Measurements from ENCODE around the gene TMEM87A.

The TMEM87A gene

DNA sequence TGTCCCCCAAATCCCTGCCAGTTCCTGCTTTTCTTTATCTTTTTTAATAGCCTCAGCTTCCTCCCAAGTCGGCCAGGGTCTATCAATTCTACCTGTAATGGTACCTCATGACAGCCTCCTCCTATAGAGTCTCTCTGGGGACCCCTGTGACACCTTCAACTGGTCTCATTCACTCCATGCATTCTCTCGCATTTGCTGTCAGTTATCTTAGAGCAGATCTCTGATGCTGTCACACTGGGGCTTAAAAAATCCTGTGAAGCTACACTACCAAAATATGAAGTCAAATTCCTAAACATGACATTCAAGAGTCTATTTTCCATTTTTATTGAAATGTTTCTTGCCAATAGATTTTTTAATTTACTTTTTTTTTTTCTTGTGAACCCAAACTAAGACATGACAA, 70.6 kb downstream of the TMEM87A start:
- no peak for DNase-seq (ENCODE audit: low spot score)

DNA sequence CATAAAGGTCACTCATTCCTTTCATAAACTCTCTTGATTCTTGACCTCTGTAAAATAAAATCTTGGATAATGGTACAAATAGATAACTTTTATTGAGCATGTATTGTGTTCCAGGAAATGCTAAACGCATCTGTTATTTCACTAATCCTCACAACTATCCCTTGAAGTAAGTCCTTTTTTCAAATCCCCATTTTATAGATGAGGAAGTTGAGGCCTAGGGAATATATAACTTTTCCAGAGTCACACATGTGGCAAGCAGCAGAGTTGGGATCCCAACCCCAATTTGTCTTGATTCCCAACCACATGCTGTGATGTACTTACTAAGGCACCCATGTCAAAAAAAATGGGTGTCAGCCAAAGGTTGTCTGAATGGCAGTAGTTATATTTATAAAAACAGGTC, 71.4 kb downstream of the TMEM87A start:
- DNase-seq (ENCODE audit: low spot score), result no peak

DNA sequence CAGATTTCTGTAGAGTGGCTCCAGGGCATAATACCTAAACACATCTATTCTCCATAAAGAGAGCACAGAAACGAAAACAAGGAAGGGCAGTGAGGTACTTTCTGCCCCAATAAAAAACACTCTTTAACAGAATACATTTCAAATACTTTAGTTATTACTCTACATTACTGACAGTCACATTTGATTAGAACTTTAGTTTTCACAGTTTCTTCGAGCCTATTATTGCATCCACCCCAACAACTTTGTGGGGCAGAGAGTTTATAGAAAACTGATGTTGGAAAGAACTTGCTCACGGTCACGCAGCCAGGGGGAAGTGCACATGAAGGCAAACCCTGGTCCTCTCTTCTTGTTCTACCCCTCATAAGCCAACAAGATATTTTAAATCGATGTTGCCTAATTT, 74.1 kb downstream of the TMEM87A start:
- no peak for DNase-seq (ENCODE audit: low spot score)

DNA sequence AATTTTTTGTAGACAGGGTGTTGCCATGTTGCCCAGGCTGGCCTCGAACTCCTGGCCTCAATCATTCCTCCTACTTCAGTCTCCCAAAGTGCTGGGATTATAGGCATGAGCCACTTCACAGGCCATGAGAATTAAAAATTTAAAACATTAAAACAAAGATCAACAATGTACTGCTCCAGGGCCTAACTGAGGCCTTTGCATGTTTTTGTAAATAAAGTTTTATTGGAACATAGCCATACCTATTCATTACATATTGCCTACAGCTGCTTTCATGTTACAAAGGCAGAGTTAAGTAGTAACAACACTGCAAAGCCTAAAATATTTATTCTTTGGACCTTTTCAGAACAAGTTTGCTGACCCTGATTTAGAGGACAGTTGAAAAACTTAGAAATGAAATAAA, 74.7 kb downstream of the TMEM87A start:
- no peak for DNase-seq (ENCODE audit: low spot score)

DNA sequence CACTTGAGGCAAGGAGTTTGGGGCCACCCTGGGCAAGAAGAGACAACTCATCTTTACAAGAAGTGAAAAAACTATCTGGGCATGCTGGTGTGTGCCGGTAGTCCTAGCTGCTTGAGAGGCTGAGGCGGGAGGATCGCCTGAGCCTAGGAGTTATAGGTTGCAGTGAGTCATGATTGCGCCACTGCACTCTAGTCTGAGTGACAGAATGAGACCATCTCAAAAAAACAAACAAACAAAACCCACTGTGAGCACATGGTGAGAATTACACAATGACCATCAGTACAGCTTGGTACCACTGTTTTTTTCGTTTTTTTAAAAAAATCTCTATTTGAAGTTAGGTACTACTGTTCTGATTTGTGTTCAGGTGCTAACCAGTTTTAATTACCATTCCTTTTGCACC, 78.7 kb downstream of the TMEM87A start:
- DNase-seq (ENCODE audit: low spot score), result no peak

DNA sequence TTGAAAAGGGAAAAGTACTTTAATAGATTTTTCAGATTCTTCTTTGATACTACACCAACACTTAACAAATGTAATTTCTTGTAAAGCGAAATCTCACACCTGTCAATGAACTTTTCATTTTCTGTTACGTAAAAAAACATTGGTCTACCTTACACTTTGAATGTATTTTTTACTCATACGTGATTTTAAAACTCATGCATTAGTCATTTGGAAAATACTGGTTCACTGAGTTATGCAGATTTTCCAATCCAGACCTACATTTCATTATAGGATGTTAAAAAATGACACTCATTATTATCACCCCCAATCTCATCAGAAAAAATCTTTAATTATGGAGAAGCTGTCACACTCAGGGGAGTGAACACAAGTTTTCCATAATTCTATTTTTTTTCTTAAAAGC, 79.8 kb downstream of the TMEM87A start:
- DNase-seq (ENCODE audit: low spot score), result no peak

DNA sequence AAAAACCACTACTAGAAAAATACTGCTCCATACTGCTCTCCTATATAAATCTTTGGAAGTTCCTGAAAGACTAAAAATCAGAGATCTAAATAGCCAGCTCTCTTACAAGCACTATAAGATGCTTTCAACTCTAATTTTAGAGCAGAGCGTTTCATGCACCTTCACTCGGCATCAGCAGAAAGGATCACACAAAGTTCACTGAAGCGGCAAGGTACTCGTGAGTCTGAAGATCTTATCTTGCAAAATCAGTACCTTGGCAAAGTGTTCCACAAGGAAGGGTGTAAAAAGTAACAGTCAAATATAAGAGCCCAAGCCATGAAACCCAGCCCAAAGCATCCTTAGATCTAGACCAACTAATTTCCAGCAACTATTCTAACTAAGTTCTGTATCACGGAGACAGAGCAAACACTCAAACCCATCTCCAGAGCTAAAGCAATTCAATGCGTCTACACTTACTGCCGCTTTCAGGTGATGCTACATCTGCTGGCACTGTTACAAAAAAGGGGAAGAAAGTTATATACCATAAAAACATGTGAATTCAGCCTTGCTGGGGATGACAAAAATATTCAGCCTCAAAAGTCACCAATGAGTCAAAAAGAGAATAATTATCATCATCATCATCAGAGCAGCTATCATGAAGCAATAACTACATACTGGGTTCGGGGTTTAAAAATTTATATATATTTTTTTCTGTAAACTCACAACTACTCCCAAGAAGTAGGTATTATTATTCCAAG, 81.5 kb downstream of the TMEM87A start:
- no peak for DNase-seq (ENCODE audit: low spot score)

DNA sequence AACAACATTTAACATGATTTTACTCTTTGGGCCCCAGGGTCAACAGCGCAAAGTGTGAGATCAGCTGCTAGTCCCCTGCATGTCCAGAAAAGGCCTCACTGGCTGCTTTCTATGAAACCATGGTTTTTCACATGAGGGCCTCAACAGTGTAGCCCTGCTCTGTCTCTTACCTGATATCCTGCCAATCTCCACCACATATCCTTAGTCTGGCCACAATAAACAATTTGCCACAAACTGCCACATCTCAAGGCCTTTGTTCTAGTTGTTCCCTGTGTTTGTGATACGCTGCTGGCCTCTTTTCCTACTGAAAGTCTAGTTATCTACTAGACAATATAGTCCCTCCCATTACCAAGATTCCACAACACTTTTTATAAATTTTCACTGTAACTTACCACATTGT, 82.9 kb downstream of the TMEM87A start:
- no peak for DNase-seq (ENCODE audit: low spot score)

DNA sequence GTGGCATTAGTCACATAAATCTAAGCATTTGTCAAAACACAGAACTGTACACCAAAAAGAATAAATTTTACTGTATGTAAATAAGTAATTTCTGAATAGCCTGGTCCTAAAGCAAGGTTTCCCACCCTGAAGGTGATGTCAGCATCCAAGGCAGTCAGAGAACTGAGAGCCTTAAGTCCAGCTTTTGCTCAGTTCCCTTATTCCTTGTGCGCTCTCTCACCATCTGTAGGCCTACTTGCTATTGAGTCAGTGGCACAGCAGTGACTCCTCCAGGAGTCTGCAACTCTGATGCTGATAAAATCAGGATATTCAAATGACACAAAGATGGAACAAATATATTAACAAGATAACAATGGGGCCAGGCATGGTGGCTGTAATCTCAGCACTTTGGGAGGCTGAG, 87.4 kb downstream of the TMEM87A start:
- no peak for DNase-seq (ENCODE audit: low spot score)

DNA sequence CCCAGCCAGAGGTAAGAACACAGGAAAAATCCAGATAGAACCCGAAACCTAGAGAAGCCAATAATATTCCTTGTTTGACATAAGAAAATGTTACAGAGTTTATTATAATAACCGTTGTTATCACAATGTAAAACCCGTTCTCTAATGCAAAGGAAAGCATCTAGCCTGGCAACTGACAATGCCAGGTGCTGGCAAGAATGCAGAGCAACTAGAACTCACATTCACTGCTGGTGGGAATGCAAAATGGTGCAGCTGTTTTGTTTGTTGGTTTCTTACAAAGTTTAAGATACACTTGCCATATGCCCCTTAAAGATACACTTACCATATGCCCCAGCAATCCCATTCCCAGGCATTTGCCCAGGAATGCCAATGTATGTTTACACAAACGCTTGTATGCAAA, 88.5 kb downstream of the TMEM87A start:
- no peak for DNase-seq (ENCODE audit: low spot score)

DNA sequence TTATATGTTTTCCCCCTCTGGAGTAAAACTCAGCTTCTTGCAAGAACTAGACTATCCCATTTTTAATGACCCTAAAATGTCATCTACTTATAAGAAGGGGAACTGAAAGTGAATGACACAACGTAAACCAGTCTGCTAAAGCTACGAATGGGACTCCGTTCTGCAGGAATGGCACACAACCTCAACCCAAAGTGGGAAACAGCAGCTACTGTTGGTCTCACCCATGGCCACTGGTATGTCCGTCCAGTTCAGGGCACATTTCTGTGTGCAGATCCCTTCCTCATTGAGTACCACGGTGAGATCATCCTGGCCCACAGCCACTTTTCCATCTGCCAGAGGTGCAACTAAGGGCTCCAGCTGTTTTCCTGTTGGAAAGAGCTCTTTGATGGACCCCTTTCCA, 88.9 kb downstream of the TMEM87A start:
- no peak for DNase-seq (ENCODE audit: low spot score)

DNA sequence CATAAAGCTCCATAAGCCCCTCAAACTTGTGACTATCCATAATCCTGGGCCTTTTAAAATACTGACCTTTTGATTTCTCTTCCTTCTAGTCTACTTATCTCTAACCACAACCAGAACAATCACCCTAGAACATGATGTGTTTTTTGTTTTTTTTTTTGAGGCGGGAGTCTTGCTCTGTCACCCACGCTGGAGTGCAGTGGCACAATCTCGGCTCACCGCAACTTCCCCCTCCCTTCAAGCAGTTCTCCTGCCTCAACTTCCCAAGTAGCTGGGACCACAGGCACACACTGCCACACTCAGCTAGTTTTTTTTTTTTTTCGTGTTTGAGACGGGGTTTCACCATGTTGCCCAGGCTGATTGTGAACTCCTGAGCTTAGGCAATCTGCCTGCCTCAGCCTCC, 90.3 kb downstream of the TMEM87A start:
- no peak for DNase-seq (ENCODE audit: low spot score)

DNA sequence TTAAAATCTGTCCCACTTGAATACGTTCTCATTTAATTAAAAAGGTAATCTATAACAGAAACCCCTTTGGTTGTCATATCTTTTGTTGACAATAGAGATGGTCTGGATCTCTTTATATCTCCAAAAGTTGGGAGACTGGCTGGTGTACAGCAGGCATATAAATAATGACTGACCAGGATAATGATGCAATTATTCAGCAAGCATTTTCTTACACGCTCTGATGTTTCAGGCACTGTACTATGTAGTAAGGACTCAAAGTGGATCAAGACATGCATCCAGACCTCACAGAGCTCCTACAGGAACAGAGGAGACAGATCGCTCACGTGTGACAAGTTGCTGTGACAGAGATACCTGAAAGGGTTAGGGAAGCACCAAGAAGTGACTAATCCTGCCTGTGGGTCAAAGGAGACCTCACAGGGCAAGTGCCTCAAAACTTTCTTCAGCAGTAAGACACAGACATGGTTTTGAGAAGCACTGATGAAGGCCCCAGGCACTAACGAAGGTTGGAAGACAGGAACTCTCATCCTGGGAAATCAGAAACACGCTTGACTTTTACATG, 90.8 kb downstream of the TMEM87A start:
- DNase-seq (ENCODE audit: low spot score), result no peak

DNA sequence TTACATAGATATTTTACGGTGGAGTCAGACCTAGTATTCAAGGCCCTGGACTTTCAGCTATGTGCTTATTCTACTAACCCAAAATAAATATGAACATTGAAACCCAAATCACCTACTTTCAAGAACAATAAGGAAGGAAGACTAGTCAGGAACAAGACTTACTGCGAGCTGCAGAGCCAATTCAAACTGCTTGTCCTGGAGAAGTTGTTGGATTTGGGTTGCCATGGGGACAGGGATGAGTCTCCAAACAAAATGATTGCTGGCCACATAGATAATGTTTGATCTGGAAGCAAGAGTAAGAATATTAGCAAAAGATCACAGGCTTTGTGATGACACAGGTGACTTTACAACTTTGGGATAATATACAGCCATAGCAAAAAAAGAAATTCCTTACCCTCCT, 95.2 kb downstream of the TMEM87A start:
- no peak for DNase-seq (ENCODE audit: low spot score)

DNA sequence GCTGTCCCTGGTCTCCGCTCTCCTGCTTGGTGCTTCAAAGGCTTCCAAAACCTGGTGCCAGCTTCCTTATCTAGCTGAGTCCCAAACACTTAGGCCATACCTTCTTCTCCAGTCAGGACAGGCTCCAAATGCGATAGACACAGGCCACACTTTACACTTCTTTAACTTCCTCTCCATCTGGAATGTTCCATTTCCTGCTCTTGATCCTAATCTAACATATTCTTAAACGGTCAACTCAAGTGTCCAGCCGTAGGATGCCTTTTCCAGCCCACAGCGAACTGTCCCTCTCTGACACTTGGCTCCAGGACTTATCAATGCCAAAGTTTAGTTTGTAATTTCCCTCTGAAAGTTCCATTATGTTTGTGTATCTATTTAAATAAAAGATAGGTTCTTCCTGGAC, 97.6 kb downstream of the TMEM87A start:
- no peak for DNase-seq (ENCODE audit: low spot score)

DNA sequence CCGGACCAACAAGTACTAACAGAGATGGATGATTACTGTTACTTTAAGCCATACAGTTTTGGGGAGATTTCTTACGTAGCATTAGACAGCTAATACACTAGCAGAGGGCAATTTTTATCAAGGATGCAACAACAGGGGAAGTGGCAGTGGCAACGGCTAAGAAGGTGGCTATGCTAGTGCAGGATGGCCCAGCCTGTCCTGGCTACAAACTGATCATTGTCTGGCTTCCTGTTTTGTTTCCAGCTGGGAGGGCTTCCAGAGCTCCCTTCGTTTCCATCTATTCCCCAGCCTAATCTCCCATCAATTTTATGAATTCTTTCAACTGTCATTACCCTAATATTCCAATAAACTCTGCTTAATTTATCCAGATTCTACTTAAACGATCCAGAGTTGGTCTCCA, 100.8 kb downstream of the TMEM87A start:
- no peak for DNase-seq (ENCODE audit: low spot score)

DNA sequence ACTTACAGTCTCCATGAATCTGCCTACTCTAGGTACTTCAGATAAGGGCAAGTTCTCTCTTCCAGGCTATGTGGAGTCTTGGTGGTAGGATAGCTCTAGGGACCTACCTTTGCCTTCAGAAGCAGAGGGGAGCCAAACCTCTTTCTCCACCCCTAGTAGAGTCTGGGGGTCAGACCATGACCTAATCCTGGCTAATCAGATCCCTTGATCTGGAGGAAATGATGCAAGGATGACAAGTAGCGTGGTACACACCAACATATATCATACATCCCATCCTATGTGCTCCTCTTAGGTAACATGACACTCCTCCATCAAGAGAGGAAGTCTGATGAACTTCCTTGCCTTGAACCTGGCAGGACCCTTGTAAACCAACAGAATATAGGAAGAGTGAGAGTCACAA, 101.4 kb downstream of the TMEM87A start:
- no peak for DNase-seq (ENCODE audit: low spot score)

DNA sequence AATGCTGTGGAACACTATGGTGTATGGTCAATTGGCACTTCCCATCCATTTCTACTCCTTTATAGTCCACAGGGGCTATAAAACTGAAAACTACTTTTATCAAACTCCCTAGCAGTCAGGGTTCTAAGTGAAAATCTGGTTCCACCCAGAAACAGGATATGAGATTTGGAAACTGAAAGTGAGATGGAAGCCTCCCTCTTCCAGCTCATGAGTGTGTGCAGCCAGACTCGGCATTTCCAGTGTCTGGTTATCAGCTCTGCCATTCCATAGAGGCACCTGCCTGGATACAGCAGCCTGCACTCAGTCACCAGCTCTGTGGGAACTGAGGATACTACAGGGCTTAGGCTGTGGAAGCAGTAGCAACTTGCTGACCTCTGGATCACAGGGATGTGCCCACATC, 102.1 kb downstream of the TMEM87A start:
- peak; percentile 1 for DNase-seq (ENCODE audit: low spot score)

DNA sequence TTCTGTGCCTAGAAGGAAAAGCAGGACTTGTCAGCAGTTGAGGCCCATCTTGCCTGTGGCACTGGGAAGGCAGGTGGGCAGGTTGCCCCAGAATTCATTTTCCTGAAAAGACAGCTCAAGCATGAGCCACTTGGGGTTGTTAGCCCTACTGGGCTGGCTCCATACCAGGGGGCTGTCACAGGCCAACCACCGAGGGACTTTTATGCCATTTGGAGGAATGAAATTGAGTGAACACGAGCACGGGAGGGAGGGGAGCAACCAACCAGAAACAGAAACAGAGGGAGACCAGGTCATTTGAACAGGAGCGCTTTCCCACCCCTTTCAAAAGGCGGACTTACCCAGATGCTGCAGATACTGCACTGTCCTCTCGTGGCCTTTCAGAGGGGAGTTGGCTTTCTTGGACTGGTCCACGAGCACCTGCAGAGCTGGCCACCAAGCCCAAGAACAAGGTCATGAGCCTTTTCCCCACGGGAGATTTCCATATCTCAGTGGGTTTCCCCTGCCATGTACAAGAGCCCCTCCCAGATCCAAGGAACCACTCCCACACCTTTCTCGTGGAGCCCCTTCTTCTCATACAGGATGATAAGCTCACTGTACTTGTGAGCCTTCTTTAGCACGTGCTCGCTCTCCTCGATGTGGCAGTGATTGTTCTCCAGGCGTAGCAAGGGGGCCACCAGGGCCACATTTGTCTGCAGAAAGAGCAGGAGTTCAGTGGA, 106.8 kb downstream of the TMEM87A start:
- no peak for DNase-seq (ENCODE audit: low spot score)

DNA sequence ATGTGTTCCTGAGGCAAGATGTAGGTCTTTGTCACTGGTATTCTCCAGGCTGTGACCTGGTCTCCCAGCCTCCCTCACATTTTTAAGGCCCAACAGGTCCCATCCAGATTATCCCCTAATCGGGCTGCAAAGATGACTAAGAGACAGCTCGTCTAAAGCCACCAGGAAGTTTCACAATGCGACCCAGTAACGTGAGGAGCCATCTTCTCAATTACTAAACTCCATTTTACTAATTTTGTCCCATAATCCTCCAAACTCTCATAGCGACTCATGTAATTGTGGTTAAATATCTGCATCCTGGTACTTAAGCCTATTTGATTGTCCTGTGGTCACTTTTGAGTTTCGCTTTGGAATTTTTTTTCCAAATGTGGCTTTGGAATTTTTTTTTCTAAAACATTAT, 108.1 kb downstream of the TMEM87A start:
- DNase-seq (ENCODE audit: low spot score), result no peak

DNA sequence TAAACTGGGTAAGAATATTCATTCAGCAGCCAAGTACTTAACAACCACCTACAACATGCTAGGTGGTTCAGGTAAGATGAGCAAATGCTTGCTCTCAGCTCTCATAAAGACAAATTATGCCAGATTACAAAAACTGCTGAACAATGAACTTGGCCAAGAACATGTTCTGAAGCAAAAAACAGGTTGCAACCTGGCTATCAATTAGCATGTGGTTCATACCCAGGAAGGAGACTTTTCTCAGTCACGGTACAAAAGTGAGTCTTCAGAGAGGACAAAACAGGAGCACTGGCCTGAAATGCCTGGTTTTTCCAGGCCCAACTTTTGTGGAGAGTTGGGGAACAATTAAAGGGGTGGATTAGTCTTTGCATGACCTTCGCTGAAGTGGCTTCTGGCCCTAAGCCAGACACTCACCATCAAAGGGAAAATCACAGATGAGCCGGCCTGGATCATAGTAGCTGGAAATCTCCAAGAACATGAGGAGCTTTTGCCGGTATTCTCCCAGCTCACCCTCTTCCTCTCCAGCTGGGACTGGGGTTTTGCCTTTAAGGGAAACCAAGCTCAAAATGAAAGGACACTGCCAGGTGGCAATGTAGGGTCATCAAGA, 109.2 kb downstream of the TMEM87A start:
- DNase-seq (ENCODE audit: low spot score), result no peak

DNA sequence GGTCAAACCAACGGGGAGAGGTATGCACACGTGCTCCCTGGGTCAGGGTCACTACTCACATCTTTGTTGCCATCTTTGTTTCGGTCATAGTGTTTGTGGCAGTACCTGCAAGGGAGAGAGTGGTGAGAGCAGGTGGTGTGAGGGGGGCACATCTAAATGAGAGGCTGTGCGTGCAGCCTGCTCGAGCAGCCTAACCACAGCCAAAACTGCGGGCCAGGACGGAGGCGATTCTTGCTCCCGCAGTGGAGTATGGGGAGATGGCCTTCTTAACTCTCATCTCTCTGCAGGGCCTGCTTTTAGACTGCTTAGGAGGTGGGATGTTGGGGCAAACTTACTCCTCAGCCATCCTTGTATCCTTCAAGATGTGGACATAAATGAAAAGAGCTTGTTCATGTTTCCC, 109.9 kb downstream of the TMEM87A start:
- DNase-seq (ENCODE audit: low spot score), result no peak

Data from CD4-positive, alpha-beta T cell treated with Interleukin-2 at 100 ng/mL for 4 hours (primary cell).